Peyer's patch (tissue), 4 donors: Measurements from ENCODE around the gene INPP4A. TPM values are rescaled to one million over a fixed set of nuclear protein-coding genes. Genes with fewer than 3 reads are reported as not detected.

Source experiments
- DNase-seq, 3 donors: peaks; one replicate each; pipeline ENCODE4 v3.0.0-alpha.2; 2017 to 2019
- H3K27ac ChIP-seq, 4 donors: fragments of 200-600 bp; sonication (generic); one replicate each; pipeline ENCODE4 v1.5.1; 2016 to 2019
- H3K27me3 ChIP-seq, 2 donors: fragments of 200-600 bp; sonication (generic); one replicate each; pipeline ENCODE4 v1.5.1; 2019
- H3K36me3 ChIP-seq, 3 donors: fragments of 200-600 bp; sonication (generic); one replicate each; pipeline ENCODE4 v1.5.1; 2016 to 2019
- H3K4me1 ChIP-seq, 4 donors: fragments of 200-600 bp; sonication (generic); one replicate each; pipeline ENCODE4 v1.5.1; 2016 to 2019
- H3K4me3 ChIP-seq, 4 donors: fragments of 200-600 bp; sonication (generic); 1 replicate in 3 of 4; 2 replicates in 1 of 4; pipeline ENCODE4 v1.5.1; 2016 to 2019; ENCODE audit warnings: mild to moderate bottlenecking in 1 of 4
- H3K9me3 ChIP-seq, 4 donors: fragments of 200-600 bp; sonication (generic); one replicate each; pipeline ENCODE4 v1.5.1; 2016 to 2019; ENCODE audit warnings: mild to moderate bottlenecking in 1 of 4
- CTCF ChIP-seq, 6 experiments: fragments of 450-650 bp in 4 of 6; fragments of 200-600 bp in 2 of 6; sonication (generic) in 1 of 6; IDR thresholded peaks; one replicate each; pipeline ENCODE4 v1.5.1; 2017 to 2019; ENCODE audit warnings: antibody characterized with exemption in 6 of 6, mild to moderate bottlenecking in 3 of 6, moderate library complexity in 1 of 6
- POLR2A ChIP-seq, 2 donors: fragments of 450-650 bp; IDR thresholded peaks; one replicate each; pipeline ENCODE4 v1.5.1; 2017; ENCODE audit warnings: antibody characterized with exemption in 2 of 2, mild to moderate bottlenecking in 2 of 2, moderate library complexity in 2 of 2
- total RNA-seq, 4 donors: library from RNA; depleted of rRNA; stranded (reverse); fragments of >200 nt; gene quantifications; one replicate each; pipeline ENCODE4 v1.1.0, GENCODE V29; 2016

The INPP4A gene
- total RNA-seq, 4 donors from 2014 or later: 15.6 to 78.4 (median 27.4) TPM

GRCh38 chr2:98419544-98419943, 25.1 kb upstream of the INPP4A start:
- Histone ChIP-seq H3K4me1 (no peaks in the 10 kb centered on the region), H3K4me3 (no peak overlapping the region), H3K36me3 (no peaks in the 10 kb centered on the region), H3K9me3 (no peaks in the 10 kb centered on the region), H3K27ac (no peak overlapping the region), H3K27me3 (no peaks in the 10 kb centered on the region)
- DNase-seq: no peak
- TF ChIP-seq CTCF (IDR thresholded peaks at IDR 0.05) (no peak), POLR2A (IDR thresholded peaks at IDR 0.05) (no peak)

DNA sequence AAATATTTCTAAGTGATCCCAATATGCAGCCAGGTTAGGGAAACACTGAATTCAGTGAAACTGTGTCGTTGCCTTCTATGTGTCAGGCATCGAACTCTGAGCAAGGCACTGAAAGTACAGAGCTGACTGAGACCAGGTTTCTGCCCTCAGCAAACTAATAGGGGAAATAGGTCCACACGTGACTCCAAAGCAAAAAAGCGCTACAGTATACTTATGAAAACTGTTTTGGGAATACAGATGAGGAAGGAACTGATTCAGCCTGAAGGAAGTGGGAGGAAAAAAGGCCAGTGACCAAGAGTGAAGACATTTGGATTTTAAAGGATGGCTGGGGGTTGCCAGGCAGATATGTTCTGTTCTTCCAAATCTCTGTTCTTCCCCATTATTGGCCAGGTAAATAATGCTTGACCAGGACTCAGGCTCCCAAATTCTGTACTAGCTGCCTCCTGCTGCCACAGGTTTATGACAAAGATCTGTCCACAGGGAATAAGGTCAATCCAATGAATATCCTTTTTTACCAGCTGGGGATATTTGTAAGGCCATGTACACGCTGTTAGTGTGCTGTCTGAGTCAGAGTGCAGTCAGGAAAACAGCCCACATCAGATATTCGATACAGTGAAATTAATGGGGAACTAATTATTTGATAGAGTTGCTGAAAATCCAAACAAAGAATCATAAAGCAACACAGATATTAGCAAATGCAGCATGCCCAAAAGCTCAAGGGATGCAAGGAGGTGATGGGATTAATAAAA, 24.5 kb upstream of the INPP4A start:
- no peaks in the 10 kb centered on the region for H3K27me3 ChIP-seq
- no peak overlapping the region for H3K4me3 ChIP-seq
- no peaks in the 10 kb centered on the region for H3K4me1 ChIP-seq
- DNase-seq: no peak
- TF ChIP-seq CTCF (IDR thresholded peaks at IDR 0.05) (no peak), POLR2A (IDR thresholded peaks at IDR 0.05) (no peak)
- no peaks in the 10 kb centered on the region for H3K9me3 ChIP-seq
- no peaks in the 10 kb centered on the region for H3K36me3 ChIP-seq
- no peak overlapping the region for H3K27ac ChIP-seq

DNA sequence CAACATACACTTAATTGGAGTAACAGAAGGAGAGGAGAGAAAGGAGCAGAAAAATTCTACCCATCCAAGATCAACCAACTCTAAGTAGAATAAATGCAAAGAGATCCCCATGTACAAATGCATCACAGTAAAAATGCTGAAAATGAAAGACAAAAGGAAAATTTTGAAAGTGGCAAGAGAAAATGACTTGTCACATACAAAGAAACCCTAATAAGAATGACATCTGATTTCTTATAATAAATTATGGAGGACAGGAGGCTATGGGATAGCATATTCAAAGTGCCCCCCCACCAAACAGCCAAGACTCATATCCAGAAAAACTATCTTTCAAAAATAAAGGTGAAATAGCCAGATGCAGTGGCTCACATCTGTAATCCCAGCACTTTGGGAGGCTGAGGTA, 22.2 kb upstream of the INPP4A start:
- H3K4me3 ChIP-seq: no peak overlapping the region
- H3K27me3 ChIP-seq: no peaks in the 10 kb centered on the region
- H3K4me1 ChIP-seq: no peaks in the 10 kb centered on the region
- no peaks in the 10 kb centered on the region for H3K36me3 ChIP-seq
- DNase-seq: no peak
- TF ChIP-seq CTCF (IDR thresholded peaks at IDR 0.05) (no peak), POLR2A (IDR thresholded peaks at IDR 0.05) (no peak)
- H3K27ac ChIP-seq: no peak overlapping the region
- no peaks in the 10 kb centered on the region for H3K9me3 ChIP-seq

DNA sequence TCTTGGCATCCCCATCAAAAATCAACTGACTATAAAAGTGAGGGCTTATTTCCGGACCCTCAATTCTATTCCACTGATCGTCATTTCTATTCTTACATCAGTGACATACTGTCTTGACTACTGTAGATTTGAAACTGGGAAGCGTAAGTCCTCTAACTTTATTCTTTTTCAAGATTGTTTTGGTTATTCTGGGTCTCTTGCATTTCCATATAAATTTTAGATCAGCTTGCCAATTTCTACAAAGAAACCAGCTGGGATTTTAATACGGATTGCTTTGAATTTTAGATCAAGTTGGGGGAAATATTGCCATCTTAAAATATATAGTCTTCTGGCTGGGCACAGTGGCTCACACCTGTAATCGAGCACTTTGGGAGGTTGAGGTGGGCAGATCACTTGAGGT, 17.9 kb upstream of the INPP4A start:
- H3K9me3 ChIP-seq: no peaks in the 10 kb centered on the region
- H3K36me3 ChIP-seq: no peaks in the 10 kb centered on the region
- no peak overlapping the region for H3K27ac ChIP-seq
- no peaks in the 10 kb centered on the region for H3K4me1 ChIP-seq
- DNase-seq: no peak
- H3K4me3 ChIP-seq: no peak overlapping the region
- TF ChIP-seq POLR2A (IDR thresholded peaks at IDR 0.05) (no peak), CTCF (IDR thresholded peaks at IDR 0.05) (no peak)
- no peaks in the 10 kb centered on the region for H3K27me3 ChIP-seq

GRCh38 chr2:98432145-98432544, 12.5 kb upstream of the INPP4A start:
- TF ChIP-seq CTCF (IDR thresholded peaks at IDR 0.05): no peak
- no peak for TF ChIP-seq POLR2A (IDR thresholded peaks at IDR 0.05)
- H3K27me3 ChIP-seq: no peaks in the 10 kb centered on the region
- no peak for DNase-seq
- H3K9me3 ChIP-seq: peaks cover 0 to 6% (median 0%) of the 10 kb centered on the region in 4 donors
- no peaks in the 10 kb centered on the region for H3K36me3 ChIP-seq
- H3K27ac ChIP-seq: no peak overlapping the region
- no peaks in the 10 kb centered on the region for H3K4me1 ChIP-seq
- no peak overlapping the region for H3K4me3 ChIP-seq
